HG03175 (cell line): ENCODE data around the gene AEN.

ENCODE experiments used
- ATAC-seq: cut with Tn5 transposase; IDR thresholded peaks from one replicate; pipeline ENCODE4 v1.9.1; 2021; ENCODE audit warnings: mild to moderate bottlenecking, moderate library complexity; ENCODE audit not compliant: unreplicated experiment

The AEN gene

GRCh38 chr15:88613074-88613944 lies 7.8 kb upstream of the AEN start:
- ATAC-seq, result no peak

- ATAC-seq, result no peak
These were observed 5.6 kb upstream of the AEN start for GRCh38 chr15:88615303-88616107.

DNA sequence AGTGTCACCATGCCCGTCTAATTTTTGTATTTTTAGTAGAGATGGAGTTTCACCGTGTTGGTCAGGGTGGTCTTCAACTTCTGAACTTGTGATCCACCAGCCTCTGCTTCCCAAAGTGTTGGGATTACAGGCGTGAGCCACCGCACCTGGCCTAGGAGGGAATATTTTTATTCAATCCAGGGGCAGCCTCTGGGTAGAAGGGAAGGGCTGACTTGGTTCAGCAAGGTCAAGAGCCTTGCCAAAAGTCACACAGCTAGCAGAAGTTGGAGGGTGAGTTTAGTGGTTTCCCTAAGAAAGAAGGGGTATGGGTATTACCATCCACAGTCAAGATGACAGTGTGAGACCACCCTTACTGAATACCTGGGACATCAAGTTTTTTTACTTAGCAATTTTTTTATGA lies 4.9 kb upstream of the AEN start:
- ATAC-seq, result no peak

DNA sequence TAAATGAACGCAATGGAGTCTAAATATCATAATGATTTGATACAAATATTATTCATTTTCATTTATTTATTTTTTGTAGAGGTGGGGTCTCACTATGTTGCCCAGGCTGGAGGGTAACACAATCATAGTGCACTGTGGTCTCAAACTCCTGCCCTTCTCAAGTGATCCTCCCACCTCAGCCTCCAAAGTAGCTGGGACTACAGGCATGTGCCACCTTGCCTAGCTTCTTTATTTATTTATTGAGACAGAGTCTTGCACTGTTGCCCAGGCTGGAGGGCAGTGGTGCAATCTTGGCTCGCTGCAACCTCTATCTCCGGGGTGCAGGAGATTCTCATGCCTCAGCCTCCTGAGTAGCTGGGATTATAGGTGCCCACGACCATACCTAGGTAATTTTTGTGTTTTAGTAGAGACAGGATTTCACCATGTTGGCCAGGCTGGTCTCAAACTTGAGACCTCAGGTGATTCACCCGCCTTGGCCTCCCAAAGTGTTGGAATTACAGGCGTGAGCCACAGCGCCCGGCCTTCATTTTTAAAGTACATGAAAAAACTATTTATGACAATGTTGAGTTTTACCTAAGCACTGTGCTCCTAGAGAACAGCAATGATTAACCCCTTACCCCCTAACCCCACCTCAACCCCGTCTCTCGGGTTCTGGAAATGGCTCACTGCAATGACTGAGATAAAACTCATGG lies 4.0 kb upstream of the AEN start:
- ATAC-seq, result no peak

DNA sequence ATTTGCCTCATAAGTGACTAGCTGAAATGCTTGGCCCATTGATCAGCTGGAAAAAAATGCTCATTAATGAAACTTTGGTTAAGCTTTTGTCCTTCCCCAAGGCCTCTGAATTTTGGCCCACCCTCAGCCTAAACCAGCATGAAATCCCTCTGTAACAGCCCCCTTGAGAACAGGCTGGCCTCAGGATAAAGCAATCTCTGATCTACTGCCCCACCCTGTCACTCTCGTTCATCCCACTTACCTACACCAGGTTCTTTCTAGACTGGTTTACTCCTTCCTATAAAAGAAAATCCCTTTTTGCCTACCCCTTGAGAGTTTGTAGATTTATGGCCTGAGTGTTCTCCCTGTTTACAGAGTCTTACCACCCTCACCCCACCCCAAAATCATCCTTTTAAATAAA lies 3.4 kb upstream of the AEN start:
- ATAC-seq, result no peak

DNA sequence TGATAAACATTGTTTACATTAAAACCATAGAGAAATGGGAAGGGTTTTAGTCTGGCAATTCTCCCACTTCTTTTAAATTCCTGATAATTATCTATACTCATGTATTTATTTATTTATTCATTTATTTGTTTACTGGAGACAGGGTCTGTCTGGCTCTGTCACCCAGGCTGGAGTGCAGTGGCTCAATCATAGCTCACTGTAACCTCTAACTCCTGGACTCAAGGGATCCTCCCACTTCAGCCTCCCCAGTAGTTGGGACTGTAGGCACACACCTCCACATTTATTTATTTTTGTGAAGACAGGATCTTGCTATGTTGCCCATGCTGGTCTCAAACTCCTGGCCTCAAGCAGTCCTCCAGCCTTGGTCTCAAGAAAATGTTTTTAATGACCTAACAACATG lies 2.5 kb upstream of the AEN start:
- ATAC-seq, result no peak

GRCh38 chr15:88619796-88620195 lies 1.3 kb upstream of the AEN start:
- ATAC-seq, result no peak

- peak; percentile 32 for ATAC-seq
These were observed 857 bp downstream of the AEN start for GRCh38 chr15:88621789-88622604.

DNA sequence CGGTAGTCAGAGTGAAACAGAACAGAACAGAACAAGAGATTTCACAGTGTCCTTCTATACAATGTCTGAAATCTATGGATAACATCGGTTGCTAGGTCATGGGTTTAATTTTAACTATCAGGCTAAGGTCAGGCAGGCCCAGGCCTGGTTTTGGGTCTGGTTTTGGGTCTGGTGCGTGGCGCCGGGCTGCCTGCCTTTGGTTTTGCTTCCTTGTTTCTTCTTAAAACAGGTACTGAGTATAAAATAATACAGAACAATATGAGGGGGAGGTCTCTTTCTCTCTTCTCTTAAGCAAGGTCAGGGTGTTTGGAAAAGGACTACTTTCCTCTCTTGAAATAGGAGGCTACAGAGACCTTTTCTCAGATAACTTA lies 1.4 kb downstream of the AEN start:
- peak; percentile 14 for ATAC-seq

DNA sequence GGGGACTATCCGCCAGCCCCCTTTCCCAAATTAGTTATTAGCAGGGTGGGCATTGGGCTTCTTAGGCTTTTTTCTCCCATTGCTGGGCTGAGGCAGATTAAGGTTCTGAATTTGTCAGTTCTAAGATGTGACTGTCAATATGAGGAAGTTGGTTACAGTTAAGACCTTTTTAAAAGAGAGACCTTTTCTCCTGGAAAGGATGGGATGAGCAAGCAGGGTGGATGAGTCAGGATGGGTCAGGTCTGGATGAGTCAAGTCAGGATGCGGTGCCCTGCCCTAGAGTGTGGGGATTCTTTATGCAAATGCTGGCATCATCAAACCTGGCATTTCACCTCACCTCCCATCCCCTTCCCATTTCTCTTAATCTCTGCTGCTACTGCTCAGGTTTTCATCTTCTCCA lies 1.9 kb downstream of the AEN start:
- ATAC-seq, result no peak

GRCh38 chr15:88623632-88624031 lies 2.5 kb downstream of the AEN start:
- no peak for ATAC-seq

DNA sequence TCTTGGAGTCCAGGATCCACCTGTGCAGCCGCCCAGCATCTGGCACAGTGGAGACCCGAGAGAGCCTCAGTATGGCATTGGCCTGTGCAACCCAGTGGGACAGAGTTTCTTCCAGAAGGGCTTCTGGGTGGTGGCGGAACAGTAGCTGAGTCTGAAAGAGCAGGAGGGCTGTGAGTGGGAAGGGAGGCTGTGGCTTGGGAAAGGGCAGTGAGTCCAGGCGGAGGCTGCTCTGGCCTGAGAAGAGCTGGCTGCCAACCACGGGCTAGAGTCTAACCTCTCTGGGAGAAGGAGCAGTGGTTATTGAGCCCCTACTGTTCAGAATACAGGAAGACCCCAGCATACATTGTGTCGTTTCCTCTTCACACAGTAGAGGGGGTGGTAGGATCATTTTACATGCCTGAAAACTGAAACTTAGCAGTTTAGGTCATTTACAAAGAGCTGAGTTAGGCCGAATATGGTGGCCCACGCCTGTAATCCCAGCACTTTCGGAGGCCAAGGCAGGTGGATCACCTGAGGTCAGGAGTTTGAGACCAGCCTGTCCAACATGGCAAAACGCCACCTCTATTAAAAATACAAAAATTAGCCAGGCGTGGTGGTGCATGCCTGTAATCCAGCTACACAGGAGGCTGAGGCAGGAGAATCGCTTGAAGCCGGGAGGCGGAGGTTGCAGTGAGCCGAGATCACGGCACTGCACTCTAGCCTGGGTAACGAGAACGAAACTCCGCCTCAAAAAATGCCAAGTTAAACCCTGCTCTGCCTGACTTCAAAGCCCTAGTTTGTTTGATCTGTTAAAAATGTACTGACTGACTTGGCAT lies 3.2 kb downstream of the AEN start:
- peak; percentile 27 for ATAC-seq

- ATAC-seq, result no peak
These were observed 3.9 kb downstream of the AEN start for GRCh38 chr15:88624971-88625490.

DNA sequence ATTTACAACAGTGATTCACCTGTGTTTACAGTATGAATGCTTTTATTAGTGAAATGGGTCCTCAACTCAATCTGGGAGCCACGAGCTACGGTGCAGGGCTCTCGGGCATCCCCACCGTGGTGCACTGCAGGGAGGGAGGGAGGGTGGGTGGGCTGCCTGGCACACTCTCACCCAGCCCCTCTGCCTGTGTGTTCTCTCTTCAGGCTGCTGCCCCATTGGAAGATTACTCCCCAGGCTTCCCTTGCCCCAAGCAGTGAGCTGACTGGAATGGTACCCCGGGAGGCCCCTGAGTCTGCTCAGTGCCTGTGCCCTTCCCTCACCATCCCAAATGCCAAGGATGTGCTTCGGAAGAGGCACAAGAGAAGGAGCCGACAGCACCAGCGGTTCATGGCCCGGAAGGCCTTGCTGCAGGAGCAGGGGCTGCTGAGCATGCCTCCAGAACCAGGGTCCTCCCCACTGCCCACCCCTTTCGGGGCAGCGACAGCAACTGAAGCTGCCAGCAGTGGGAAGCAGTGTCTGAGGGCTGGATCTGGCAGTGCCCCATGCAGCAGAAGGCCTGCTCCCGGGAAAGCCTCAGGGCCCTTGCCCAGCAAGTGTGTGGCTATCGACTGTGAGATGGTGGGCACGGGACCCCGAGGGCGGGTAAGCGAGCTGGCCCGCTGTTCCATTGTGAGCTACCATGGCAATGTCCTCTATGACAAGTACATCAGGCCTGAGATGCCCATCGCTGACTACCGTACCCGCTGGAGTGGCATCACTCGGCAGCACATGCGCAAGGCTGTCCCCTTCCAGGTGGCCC lies 5.0 kb downstream of the AEN start:
- no peak for ATAC-seq

DNA sequence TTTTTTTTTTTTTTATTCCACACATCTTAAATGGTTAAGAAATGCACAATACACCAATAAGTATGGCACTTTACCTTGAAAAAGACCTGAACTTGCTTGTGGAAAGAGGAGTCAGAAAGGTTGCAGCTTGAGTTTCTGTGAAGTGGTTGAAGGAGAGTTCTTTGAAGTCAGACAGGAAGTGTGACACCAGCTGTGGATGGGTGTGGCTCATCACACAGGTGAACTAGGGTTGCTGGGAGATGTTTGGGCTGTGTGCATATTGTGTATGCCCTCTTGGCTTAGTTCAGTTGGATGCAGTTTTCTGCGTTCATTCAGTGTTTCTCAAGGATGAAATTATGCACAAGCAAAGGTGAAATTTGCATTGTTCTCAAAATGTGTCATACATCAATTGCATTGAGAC lies 6.3 kb downstream of the AEN start:
- peak; percentile 31 for ATAC-seq

DNA sequence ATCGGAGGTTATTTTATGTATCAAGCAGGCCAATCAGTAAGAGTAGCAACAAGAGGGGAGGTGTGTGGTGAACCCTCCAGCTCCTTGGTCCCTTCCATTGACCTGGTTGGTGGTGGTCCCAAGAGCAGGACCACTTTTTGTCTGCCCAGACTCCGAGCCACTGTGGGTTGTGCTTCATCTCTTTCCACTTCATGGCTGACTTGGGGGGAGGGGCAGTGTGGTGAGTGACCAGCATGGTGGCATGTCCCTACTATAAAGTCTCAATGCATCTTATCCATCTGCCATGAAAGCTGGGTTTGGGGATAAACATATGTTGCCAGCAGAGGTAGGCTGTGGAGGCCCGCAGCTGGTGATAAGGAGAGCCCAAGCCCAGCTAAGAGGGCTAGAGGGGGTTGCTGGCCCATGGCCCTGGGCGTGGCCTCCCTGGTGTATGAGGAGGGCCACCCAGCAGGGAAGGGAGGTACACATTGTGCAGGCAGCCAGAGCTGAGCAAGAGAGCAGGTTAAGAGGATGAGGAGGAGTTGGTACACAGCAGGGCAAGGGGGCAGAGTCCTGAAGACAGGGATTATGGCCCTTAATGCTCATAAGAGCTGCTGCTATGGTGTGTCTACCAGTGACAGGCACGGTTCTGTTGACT lies 7.0 kb downstream of the AEN start:
- ATAC-seq, result no peak

GRCh38 chr15:88629071-88629470 lies 7.9 kb downstream of the AEN start:
- ATAC-seq, result no peak

DNA sequence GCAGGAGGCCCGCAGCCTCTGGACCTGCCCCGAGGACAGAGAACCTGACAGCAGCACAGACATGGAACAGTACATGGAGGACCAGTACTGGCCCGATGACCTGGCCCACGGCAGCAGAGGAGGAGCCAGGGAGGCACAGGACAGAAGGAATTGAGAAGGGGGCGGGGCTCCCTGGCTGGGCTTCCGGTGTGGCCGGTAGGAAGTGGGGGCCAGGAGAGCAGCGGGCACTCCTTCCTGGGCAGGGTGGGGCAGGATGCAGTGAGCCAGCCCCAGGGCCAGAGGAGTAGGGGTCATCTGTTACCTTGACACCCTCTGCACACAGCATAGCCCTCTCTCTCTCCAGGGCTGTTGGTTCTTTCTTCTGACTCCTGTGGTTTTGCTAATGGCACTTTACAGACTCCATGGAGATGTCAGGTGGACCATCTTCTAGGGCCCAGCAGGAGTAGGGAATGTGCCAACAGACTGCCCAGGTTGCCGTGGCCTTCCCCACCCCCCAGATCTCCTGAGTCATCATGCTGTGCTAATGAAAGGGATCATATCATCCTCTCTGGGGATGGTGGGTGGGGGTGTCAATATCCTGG lies 9.1 kb downstream of the AEN start:
- no peak for ATAC-seq
